Measurements from ENCODE around the gene MBD3L1. TPM values are rescaled to one million over a fixed set of nuclear protein-coding genes. Genes with fewer than 3 reads are reported as not detected.

MBD3L1 gene
- total RNA-seq, 2 donors from 2014 or later = not detected

DNA sequence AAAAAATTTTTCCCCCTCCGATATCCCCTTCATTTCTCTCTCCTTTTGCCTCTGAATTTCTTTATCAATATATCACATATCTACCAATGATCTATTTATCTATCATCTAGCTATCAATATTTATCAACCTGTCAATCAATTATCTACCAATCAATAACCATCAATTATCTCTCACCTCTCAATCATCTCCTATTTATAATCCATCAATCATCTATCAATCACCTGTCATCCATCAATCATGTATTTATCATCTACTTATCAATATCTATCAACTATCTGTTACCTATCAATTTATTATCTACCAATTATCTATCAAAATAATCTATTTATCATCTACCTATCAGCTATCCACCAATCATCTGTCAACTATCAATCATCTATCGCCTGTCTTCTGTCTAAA lies 17.1 kb downstream of the MBD3L1 start:
- Histone ChIP-seq H3K4me1 (no peaks in the 10 kb centered on the region), H3K9me3 (no peaks in the 10 kb centered on the region), H3K36me3 (no peaks in the 10 kb centered on the region), H3K27me3 (no peaks in the 10 kb centered on the region), H3K27ac (no peak overlapping the region), H3K9ac (ENCODE audit: low read depth in 2 of 2, low read length in 2 of 2) (no peak overlapping the region), H3K4me3 (no peak overlapping the region)
- TF ChIP-seq, protein P1, sequence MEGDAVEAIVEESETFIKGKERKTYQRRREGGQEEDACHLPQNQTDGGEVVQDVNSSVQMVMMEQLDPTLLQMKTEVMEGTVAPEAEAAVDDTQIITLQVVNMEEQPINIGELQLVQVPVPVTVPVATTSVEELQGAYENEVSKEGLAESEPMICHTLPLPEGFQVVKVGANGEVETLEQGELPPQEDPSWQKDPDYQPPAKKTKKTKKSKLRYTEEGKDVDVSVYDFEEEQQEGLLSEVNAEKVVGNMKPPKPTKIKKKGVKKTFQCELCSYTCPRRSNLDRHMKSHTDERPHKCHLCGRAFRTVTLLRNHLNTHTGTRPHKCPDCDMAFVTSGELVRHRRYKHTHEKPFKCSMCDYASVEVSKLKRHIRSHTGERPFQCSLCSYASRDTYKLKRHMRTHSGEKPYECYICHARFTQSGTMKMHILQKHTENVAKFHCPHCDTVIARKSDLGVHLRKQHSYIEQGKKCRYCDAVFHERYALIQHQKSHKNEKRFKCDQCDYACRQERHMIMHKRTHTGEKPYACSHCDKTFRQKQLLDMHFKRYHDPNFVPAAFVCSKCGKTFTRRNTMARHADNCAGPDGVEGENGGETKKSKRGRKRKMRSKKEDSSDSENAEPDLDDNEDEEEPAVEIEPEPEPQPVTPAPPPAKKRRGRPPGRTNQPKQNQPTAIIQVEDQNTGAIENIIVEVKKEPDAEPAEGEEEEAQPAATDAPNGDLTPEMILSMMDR (IDR thresholded peaks at IDR 0.05) = no peak
- DNase-seq = no peak
- intact Hi-C loops (cut with DNase I) = no loop called here

DNA sequence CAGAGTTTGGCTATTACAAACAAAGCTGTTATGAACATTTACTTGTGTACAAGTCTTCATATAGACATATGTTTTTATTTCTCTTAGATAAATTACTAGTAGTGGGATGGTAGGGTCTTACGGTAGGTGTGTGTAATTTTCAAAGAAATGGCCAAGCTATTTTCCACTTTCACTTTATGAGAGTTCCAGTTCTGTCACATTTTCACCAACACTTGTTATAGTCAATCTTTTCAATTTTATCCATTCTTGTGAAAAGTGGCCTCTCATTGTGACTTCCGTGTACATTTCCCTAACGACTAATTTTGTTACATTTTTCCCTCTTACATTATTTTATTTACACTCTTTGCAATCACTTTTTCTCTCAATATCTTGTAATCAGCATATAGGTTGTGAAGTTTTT lies 18.3 kb downstream of the MBD3L1 start:
- intact Hi-C loops (cut with DNase I) = no loop called here
- H3K9me3 ChIP-seq = no peaks in the 10 kb centered on the region
- no peak overlapping the region for H3K9ac ChIP-seq (ENCODE audit: low read depth in 2 of 2, low read length in 2 of 2)
- no peak overlapping the region for H3K27ac ChIP-seq
- no peaks in the 10 kb centered on the region for H3K36me3 ChIP-seq
- no peaks in the 10 kb centered on the region for H3K27me3 ChIP-seq
- no peaks in the 10 kb centered on the region for H3K4me1 ChIP-seq
- H3K4me3 ChIP-seq = no peak overlapping the region
- no peak for DNase-seq
- TF ChIP-seq, protein P1 (IDR thresholded peaks at IDR 0.05) = no peak

DNA sequence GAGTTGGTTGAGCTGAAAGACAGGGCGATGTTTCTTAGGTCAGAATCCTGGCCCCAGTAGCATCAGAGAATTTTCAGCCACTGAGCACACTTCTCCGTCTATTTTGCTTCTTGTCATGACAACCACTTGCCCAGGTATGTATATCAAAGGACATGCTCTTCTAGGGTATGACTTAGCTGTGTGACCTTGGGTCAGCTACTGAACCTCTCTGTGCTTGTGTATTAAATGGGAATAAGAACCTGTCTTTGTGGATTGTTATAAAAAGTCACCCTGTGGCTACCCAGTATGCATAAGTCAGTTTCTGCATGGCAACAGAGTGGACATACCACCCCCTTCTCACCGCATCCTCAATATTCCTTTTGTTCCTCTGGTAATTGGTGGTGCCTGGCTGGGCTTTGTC lies 26.1 kb downstream of the MBD3L1 start:
- Histone ChIP-seq H3K27me3 (no peaks in the 10 kb centered on the region), H3K4me1 (no peaks in the 10 kb centered on the region), H3K9ac (ENCODE audit: low read depth in 2 of 2, low read length in 2 of 2) (no peak overlapping the region), H3K9me3 (no peaks in the 10 kb centered on the region), H3K27ac (no peak overlapping the region), H3K4me3 (no peak overlapping the region), H3K36me3 (no peaks in the 10 kb centered on the region)
- intact Hi-C loops (cut with DNase I) = no loop called here
- no peak for DNase-seq
- TF ChIP-seq, protein P1 (IDR thresholded peaks at IDR 0.05) = no peak

DNA sequence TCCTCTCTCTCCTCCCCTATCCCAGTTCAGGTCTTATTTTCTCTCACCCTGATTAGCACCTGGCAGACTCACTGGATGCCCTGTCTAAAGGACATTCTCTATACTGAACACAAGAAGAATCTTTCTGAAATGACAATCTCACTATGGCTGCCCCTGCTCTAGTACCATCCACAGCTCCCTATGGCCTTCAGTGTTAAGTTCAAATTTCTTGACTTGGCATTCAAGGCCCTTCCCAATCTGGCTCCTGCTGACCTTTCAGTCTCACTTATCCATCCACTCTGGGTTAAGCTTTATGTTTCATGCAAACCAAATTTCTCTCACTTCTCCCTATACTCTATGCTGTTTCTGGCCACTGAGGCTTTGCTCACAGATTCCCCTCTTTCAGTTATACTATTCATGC lies 34.2 kb downstream of the MBD3L1 start:
- no peak for DNase-seq
- TF ChIP-seq, protein P1 (IDR thresholded peaks at IDR 0.05) = no peak
- Histone ChIP-seq H3K9ac (ENCODE audit: low read depth in 2 of 2, low read length in 2 of 2) (no peak overlapping the region), H3K27me3 (no peaks in the 10 kb centered on the region), H3K4me1 (no peaks in the 10 kb centered on the region), H3K4me3 (no peak overlapping the region), H3K36me3 (no peaks in the 10 kb centered on the region), H3K27ac (no peak overlapping the region), H3K9me3 (no peaks in the 10 kb centered on the region)
- intact Hi-C loops (cut with DNase I) = no loop called here

DNA sequence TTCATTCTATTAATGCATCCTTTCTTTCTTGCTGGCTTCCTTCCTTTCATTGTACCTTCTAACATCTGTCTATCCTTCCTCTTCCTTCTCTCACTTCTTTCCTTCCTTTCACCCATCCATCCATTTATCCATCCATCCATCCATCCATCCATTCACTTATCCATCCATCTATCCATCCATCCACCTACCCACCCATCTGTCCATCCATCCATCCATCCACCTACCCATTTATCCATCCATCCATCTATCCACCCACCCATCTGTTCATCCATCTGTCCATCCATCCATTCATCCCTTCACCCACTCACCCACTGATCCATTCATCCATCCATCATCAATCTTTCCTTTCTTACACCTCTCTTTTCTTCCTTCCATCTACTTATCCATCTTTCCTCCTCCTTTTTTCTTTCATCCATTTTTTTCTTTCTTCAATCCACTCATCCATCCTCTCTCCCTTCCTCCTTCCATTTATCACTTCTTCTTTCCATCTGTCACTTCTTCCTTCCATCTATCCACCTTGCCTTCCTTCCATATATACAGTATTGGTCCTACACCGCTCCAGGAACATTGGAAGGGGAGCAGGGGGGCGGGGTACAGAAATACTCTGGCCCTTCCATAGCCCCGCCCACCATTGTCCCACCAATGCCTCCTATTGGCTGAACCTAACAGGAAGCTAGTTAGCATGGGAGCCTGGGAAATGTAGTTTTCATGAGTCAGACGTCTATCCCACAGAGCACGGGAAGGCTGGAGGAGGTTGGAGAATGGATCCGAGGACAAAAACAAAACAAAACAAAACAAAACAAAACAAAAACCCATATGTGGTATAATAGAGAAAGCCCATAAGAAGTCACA lies 45.9 kb downstream of the MBD3L1 start:
- H3K4me3 ChIP-seq = no peak overlapping the region
- TF ChIP-seq, protein P1 (IDR thresholded peaks at IDR 0.05) = no peak
- H3K27ac ChIP-seq = no peak overlapping the region
- no peaks in the 10 kb centered on the region for H3K4me1 ChIP-seq
- no peak for DNase-seq
- H3K9ac ChIP-seq (ENCODE audit: low read depth in 2 of 2, low read length in 2 of 2) = no peak overlapping the region
- intact Hi-C loops (cut with DNase I) = no loop called here
- H3K36me3 ChIP-seq = no peaks in the 10 kb centered on the region
- H3K27me3 ChIP-seq = no peaks in the 10 kb centered on the region
- H3K9me3 ChIP-seq = no peaks in the 10 kb centered on the region

Measured in colonic mucosa (tissue), 4 donors.